PC-3 (cell line): ENCODE data around the gene MED1.
"Not testable (repeated sequence)": the region's sequence is repeated elsewhere in the genome, so short reads cannot be mapped to it uniquely, and the experiment has no call there.

Source experiments
- CTCF ChIP-seq: fragments of 300-600 bp; sonication (generic); conservative IDR thresholded peaks from 2 replicates; pipeline ENCODE4 v1.5.1; 2017; ENCODE audit warnings: antibody characterized with exemption, low read depth, mild to moderate bottlenecking, low read length
- EZH2 ChIP-seq: fragments of 300-600 bp; sonication (generic); IDR thresholded peaks from one replicate; pipeline ENCODE4 v1.6.1; 2017; ENCODE audit warnings: antibody characterized with exemption, mild to moderate bottlenecking, low read length; ENCODE audit not compliant: unreplicated experiment
- EZH2phosphoT487 ChIP-seq: fragments of 300-600 bp; sonication (generic); IDR thresholded peaks from 2 replicates; pipeline ENCODE4 v1.6.1; 2018; ENCODE audit warnings: mild to moderate bottlenecking, antibody characterized with exemption, low read length, borderline replicate concordance

- TF ChIP-seq CTCF, EZH2phosphoT487, EZH2: not testable (repeated sequence)
Measured at GRCh38 chr17:39439868-39440267, 11.2 kb downstream of the MED1 start.
